Stimulated activated CD4-positive, alpha-beta T cell treated with anti-CD3 and anti-CD28 coated beads, Interleukin-1b, Interleukin-23, amount 100 ng/mL, for 4 hours (primary cell): ENCODE results near the gene AGAP9.
"Not testable (repeated sequence)": the region's sequence is repeated elsewhere in the genome, so short reads cannot be mapped to it uniquely, and the experiment has no call there.

Experiments used
- DNase-seq, 2 donors: peaks; one replicate each; pipeline ENCODE4 v3.0.0-alpha.2; 2020; ENCODE audit warnings: low read depth in 2 of 2

Gene AGAP9

DNA sequence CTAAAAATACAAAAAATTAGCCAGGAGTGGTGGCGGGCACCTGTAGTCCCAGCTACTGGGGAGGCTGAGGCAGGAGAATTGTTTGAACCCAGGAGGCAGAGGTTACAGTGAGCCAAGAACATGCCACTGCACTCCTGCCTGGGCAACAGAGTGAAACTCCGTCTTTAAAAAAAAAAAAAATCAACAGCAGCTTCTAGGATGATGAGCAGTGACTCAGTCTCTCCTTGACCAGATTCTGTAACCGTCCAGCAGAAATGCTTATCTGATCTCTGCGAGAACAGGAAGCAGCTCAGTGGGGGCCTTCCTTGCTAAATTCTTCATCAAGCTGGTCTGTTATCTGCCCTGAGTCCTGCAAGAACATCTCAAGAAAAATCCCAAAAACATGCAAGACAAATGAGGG is 37.5 kb downstream of the AGAP9 start:
- not testable (repeated sequence) for DNase-seq

GRCh38 chr10:47484786-47485185 is 38.7 kb downstream of the AGAP9 start:
- not testable (repeated sequence) for DNase-seq

DNA sequence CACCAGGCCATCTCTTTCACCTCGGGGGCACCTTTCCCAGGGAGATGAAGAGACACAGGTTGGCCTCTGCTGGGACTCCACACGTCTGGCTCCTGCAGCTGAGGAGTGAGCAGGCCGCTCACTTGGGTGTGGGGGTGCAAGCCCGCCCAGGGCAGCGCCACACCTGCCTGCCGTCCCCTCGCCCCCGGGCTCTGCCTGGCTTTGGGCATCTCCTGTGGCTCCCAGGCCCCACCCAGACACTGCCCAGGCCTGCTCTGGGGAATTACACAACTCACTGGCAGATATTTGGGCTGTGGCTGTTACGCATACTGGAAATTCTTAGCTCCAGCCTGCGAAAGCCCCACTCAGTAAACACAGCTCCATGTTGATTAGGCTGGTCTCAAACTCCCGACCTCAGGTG is 39.5 kb downstream of the AGAP9 start, which contains the start of gene ANXA8:
TSS of gene ANXA8 (minus strand) at position 193 of the 400 bp plus-strand sequence. CDS start at position 11, 182 bp downstream.
- not testable (repeated sequence) for DNase-seq

DNA sequence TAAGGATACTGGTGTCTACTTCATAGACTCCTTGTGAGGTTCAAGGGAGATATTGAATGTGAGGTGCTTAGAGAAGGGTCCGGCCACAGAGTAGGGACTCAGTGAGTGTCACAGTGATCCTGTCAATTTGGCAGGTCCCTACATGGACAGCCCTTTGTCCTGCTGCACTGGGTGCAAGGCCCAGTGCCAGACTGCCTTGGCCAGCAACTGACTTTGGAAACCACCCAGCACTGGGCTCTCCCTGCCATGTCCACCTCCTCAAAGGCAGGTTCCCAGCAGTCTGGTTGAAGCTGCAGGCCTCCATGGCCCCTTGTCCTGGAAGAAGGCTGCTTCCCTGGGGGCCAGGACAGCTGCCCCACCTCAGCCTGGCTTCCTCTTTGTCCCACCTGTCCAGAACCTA is 41.1 kb downstream of the AGAP9 start:
- DNase-seq, result not testable (repeated sequence)

DNA sequence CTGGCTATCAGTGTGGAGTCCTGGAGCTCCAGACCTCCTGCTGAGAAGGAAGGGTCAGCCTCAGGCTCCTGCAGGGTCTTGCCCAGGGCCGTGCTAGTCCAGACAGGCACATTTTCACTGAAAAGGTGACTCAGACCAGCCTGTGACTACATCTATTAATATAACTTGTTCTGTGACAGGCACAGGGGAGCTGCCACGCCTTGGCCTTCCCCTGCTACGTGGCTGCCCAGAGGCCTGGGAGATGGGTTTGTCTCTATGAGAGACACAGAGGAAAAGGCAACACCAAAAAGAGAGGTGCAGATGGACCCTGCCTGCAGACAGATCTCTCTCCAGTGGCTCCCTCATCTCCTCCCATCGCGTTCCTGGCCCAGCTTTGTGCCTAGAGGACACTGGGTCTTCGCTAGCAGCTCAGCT is 41.7 kb downstream of the AGAP9 start:
- DNase-seq, result not testable (repeated sequence)

GRCh38 chr10:47481182-47481766 is 42.2 kb downstream of the AGAP9 start:
- DNase-seq, result not testable (repeated sequence)

GRCh38 chr10:47480133-47480532 is 43.3 kb downstream of the AGAP9 start:
- DNase-seq, result not testable (repeated sequence)

DNA sequence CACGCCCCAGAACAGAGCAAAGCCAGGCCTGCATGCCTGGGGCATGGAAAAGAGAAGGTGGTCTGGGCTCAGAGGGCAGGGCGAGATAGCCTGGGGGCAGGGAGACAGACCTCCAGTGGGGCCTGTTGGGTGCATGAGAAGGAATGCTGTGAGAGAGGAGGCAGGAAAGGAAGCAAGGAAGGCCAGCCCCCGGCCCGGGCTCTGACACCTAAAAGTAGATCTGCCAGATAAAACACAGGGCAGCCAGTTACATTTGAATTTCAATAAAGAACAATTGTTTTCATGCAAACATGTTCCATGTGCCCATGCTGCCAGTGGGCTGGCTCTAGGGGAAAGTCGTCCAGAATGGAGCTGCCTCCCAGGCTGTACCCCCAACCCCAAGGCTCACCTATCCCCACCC is 45.3 kb downstream of the AGAP9 start:
- not testable (repeated sequence) for DNase-seq

GRCh38 chr10:47477078-47477477 is 46.4 kb downstream of the AGAP9 start:
- not testable (repeated sequence) for DNase-seq

GRCh38 chr10:47475101-47475500 is 48.3 kb downstream of the AGAP9 start:
- DNase-seq, result not testable (repeated sequence)

- not testable (repeated sequence) for DNase-seq
Observed at GRCh38 chr10:47473516-47473915, 49.9 kb downstream of the AGAP9 start.

GRCh38 chr10:47472647-47473046 is 50.8 kb downstream of the AGAP9 start:
- not testable (repeated sequence) for DNase-seq

- not testable (repeated sequence) for DNase-seq
Observed at GRCh38 chr10:47472072-47472471, 51.4 kb downstream of the AGAP9 start.

DNA sequence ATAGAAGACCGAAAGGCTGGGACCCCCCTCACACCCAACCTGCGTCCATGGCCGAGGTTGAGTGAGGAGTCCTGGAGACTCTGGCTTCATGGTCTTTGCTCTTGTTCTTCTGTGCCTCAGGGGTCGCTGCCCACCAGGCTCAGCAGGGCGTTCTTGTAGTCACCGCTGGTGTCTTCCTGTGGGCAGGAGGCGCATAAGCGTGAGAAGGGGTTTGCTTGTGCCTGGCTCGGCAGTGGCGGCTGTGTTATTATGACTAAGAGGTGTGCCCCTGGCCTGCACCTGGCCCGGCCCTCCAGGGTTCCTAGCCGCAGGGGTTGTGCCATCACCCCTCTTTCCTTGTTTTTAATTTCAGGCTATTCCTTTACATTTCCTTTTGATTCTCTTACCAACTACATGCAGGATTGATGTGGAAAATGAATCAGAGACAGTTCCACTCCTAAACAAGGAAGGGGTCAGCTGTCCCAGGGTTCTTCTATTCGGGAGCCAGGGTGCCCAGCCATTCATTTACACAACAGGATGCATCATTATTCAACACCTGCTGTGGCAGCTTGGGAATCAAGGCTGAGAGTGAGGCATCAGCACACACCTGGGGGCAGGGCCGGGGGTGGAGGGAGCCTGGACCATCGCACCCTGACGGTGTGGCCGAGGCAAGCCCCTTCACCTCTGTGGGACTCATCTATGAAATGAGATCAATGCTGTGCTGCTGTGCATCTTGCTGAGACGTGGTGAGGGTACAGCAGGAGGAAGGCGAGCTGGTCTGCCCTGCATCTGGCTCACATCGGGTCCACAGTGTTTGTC is 54.5 kb downstream of the AGAP9 start:
- not testable (repeated sequence) for DNase-seq

- not testable (repeated sequence) for DNase-seq
Observed at GRCh38 chr10:47467957-47468356, 55.5 kb downstream of the AGAP9 start.

- not testable (repeated sequence) for DNase-seq
Observed at GRCh38 chr10:47467458-47467857, 56.0 kb downstream of the AGAP9 start.

DNA sequence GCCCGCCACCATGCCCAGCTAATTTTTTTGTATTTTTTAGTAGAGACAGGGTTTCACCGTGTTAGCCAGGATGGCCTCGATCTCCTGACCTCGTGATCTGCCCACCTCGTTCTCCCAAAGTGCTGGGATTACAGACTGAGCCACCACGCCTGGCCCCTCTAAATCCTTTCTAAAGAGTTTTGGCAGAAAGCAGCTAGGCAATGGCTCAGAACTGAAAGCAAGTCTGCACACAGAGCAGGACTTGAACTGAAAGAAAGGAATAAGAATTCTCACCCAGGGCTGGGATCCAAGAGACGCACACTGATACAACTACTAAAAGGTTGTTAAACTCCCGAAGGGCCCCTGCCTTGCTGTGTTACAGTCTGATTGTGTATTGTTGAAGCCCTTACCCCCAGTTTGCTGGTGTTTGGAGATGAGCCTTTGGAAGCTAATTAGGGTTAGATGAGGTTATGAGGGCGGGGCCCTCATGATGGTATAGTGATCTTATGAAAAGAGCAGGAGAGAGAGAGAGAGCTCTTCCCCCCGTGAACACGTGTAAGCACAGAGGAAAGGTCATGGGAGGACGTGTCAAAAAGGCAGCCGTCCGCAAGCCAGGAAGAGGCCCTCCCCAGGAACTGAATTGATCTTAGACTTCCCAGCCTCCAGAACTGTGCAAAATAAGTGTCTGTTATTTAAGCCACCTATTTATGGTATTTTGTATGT is 58.1 kb downstream of the AGAP9 start:
- not testable (repeated sequence) for DNase-seq

GRCh38 chr10:47462577-47463358 is 60.7 kb downstream of the AGAP9 start:
- not testable (repeated sequence) for DNase-seq

DNA sequence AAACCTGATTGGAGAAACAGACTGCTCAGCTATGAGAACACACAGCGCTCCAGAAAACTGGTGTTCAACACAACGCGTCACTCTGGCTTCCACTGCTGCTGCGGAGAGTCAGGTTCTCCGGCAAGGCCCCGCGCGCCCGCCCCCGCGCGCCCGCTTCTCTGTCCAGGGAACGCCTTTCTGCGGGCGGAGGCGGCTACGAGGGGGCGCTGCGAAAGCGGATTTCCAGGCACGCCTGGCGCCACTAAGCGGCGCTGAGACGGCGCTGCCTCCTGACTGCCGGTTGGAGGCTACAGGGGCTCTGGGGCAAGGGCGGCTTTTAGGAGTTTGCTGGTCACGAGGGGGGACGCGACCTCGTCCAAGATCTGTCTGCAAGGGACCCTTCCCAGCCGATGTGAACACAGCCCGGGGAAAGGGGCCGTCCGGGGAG is 62.2 kb downstream of the AGAP9 start:
- peak in 1 of 2 donors; percentile 6 for DNase-seq

- DNase-seq, result no peak
Observed at GRCh38 chr10:47458466-47459154, 64.8 kb downstream of the AGAP9 start.

DNA sequence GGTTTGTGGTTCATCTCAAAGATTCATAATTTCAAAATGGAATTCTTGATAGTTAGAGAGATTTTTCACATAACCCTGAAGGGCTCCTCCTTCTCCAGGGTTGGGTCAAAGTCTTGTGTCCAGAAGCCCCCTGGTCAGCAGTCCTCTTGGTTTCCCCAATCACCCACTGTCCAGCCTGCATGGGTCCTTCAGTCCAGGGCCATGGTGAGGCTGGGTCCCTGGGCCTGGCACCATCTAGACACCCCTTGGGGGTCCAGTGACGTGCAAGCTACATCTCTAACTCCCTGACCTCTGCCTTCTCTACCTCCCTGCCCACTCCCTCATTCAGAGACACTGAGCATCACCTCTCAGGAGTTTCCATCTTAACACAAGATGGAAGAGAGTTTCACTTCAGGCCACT is 65.6 kb downstream of the AGAP9 start:
- DNase-seq, result no peak
